Pancreas (tissue), 10 donors: Measurements from ENCODE around the gene RAD51B. TPM values are rescaled to one million over a fixed set of nuclear protein-coding genes. Genes with fewer than 3 reads are reported as not detected.
A peak's percentile ranks its signal among the peaks of the same experiment; 100 is the strongest.

Experiments used
- ATAC-seq, 4 donors: fragments of 200-7000 bp; cut with Tn5 transposase; one replicate each; pipeline versions ENCODE4 v1.8.0 to v1.9.1; 2020; ENCODE audit warnings: mild to moderate bottlenecking in 4 of 4, moderate library complexity in 4 of 4
- DNase-seq, 6 donors: peaks; one replicate each; pipeline ENCODE4 v3.0.0-alpha.2; 2020
- FAIRE-seq: peaks from 2 replicates; lab custom pipeline; 2012; peaks lifted over from hg19 to GRCh38; lab: Jason Lieb, UNC
- H3K27ac ChIP-seq, 4 donors: fragments of 200-600 bp; sonication (generic); 1 replicate in 3 of 4; 2 replicates in 1 of 4; pipeline versions ENCODE4 v1.5.0 to v1.8.0; 2020
- H3K27me3 ChIP-seq, 4 donors: fragments of 200-600 bp; one replicate each; pipeline ENCODE4 v1.8.0; 2021
- H3K36me3 ChIP-seq, 3 donors: fragments of 200-600 bp; sonication (generic) in 1 of 3; one replicate each; pipeline versions ENCODE4 v1.5.0 to v1.8.0; 2020 to 2021
- H3K4me1 ChIP-seq, 3 donors: fragments of 200-600 bp; one replicate each; pipeline ENCODE4 v1.8.0; 2021
- H3K4me3 ChIP-seq, 4 donors: fragments of 200-600 bp; sonication (generic) in 2 of 4; one replicate each; pipeline versions ENCODE4 v1.5.0 to v1.8.0; 2020 to 2021
- H3K9me3 ChIP-seq, 4 donors: fragments of 200-600 bp; one replicate each; pipeline ENCODE4 v1.8.0; 2021
- CTCF ChIP-seq, 4 donors: fragments of 200-600 bp; sonication (generic) in 3 of 4; IDR thresholded peaks; one replicate each; pipeline versions ENCODE4 v1.5.0 to v1.8.0; 2021; ENCODE audit warnings: antibody characterized with exemption in 4 of 4
- WGBS, 2 donors: extraction: QIAGEN DNeasy Blood & Tissue Kit; methylation state at CpG; one replicate each; pipeline ENCODE4 v1.1.7; 2013; 5-methylcytosine and 5-hydroxymethylcytosine counted together
- intact Hi-C, 3 donors: fragments of 100-400 bp; cut with DNase I; formaldehyde crosslinking; loops; one replicate each; pipeline versions ENCODE4 v1.11.1 to v1.14.2; 2022
- polyA plus RNA-seq, 2 donors: library from polyadenylated mRNA; stranded (reverse); fragments of 200-250 nt; gene quantifications; one replicate each; pipeline ENCODE4 v1.2.3, GENCODE V29; 2013
- total RNA-seq, 6 donors: library from RNA; stranded (reverse); fragmentation: NEBNext Ultra II Directional in 4 of 6; extraction: Animal tissue kit (Norgen Biotek cat#: 25700) in 4 of 6; gene quantifications; one replicate each; pipeline versions ENCODE4 v1.2.1 to v1.2.4, GENCODE V29; 2021 to 2023
- donor health status: healthy with polysubstance abuse.
- donor health status: DM: no; HTN: no; CAD: no; lungs with moderate emphysema.
- donor health status: DM: no; HTN: no; CAD: no.
- donor health status: control.
- donor health status: control.
- donor health status: Bipolar disorder and iron deficiency.
- donor health status: DM: yes; HTN: yes; CAD: no.
- donor health status: DM: no; HTN: no; CAD: no.
- donor health status: DM: no; HTN: no; CAD: no.
- donor health status: DM: yes; HTN: yes; CAD: no.

RAD51B gene
- total and polyA plus RNA-seq, 8 donors = 1.1 to 17.3 (median 5.8) TPM

GRCh38 chr14:67800743-67801142, 18.8 kb upstream of the RAD51B start:
- DNase-seq (no peak), FAIRE-seq (no peak), ATAC-seq (no peak)
- peaks cover 9 to 67% (median 18%) of the 10 kb centered on the region in 3 donors for H3K36me3 ChIP-seq
- H3K4me3 ChIP-seq = no peak overlapping the region
- TF ChIP-seq CTCF (IDR thresholded peaks at IDR 0.05) = no peak
- WGBS, 2 donors = 94 to 97% methylated on average over 4 of the region's 4 CpGs
- no peaks in the 10 kb centered on the region for H3K4me1 ChIP-seq
- intact Hi-C loops = no loop called here
- H3K27ac ChIP-seq = no peak overlapping the region
- H3K9me3 ChIP-seq = no peaks in the 10 kb centered on the region
- no peaks in the 10 kb centered on the region for H3K27me3 ChIP-seq

GRCh38 chr14:67806246-67806645, 13.3 kb upstream of the RAD51B start:
- no peaks in the 10 kb centered on the region for H3K4me1 ChIP-seq
- H3K9me3 ChIP-seq = no peaks in the 10 kb centered on the region
- peaks cover 13 to 60% (median 34%) of the 10 kb centered on the region in 3 donors for H3K36me3 ChIP-seq
- H3K27me3 ChIP-seq = no peaks in the 10 kb centered on the region
- no peak for ATAC-seq
- no peak overlapping the region for H3K4me3 ChIP-seq
- DNase-seq = no peak
- no peak overlapping the region for H3K27ac ChIP-seq
- no peak for FAIRE-seq
- no peak for TF ChIP-seq CTCF (IDR thresholded peaks at IDR 0.05)
- WGBS, 2 donors = 79 to 84% methylated on average over 3 of the region's 3 CpGs
- intact Hi-C loops = no loop called here

GRCh38 chr14:67814821-67815220, 4.8 kb upstream of the RAD51B start:
- no peak for FAIRE-seq
- H3K36me3 ChIP-seq = no peaks in the 10 kb centered on the region
- intact Hi-C loops = no loop called here
- ATAC-seq = no peak
- DNase-seq = no peak
- no peak overlapping the region for H3K4me3 ChIP-seq
- H3K27ac ChIP-seq = no peak overlapping the region
- no peaks in the 10 kb centered on the region for H3K27me3 ChIP-seq
- H3K4me1 ChIP-seq = peaks cover 0 to 20% (median 7%) of the 10 kb centered on the region in 3 donors
- TF ChIP-seq CTCF (IDR thresholded peaks at IDR 0.05) = no peak
- WGBS, 2 donors = 60 to 69% methylated on average over 2 of the region's 2 CpGs
- no peaks in the 10 kb centered on the region for H3K9me3 ChIP-seq

GRCh38 chr14:67815573-67816225, 3.9 kb upstream of the RAD51B start:
- TF ChIP-seq CTCF (IDR thresholded peaks at IDR 0.05) = no peak
- ATAC-seq (no peak), DNase-seq (no peak), FAIRE-seq (no peak)
- WGBS, 2 donors = 2 to 4% methylated on average over 14 of the region's 14 CpGs
- Histone ChIP-seq H3K36me3 (no peaks in the 10 kb centered on the region), H3K9me3 (no peaks in the 10 kb centered on the region), H3K4me3 (peak overlapping the region; percentile 55 to 85 (median 72)), H3K27me3 (no peaks in the 10 kb centered on the region), H3K4me1 (peaks cover 0 to 24% (median 7%) of the 10 kb centered on the region in 3 donors), H3K27ac (peak overlapping the region; percentile 51 to 90 (median 83))
- intact Hi-C loops = no loop called here

GRCh38 chr14:67816326-67817002, 3.1 kb upstream of the RAD51B start, which contains the start of gene ZFYVE26:
Gene ZFYVE26 (minus strand): TSS chr14:67816590. CDS start chr14:67815963, 627 bp downstream.
- Histone ChIP-seq H3K9me3 (no peaks in the 10 kb centered on the region), H3K27ac (peak within 1 kb of the TSS; percentile 51 to 90 (median 83)), H3K4me3 (peak within 1 kb of the TSS; percentile 55 to 85 (median 72)), H3K36me3 (no peaks in the 10 kb centered on the region), H3K4me1 (peaks cover 0 to 25% (median 7%) of the 10 kb centered on the region in 3 donors), H3K27me3 (no peaks in the 10 kb centered on the region)
- intact Hi-C loops = no loop called here
- FAIRE-seq = peak; percentile 80
- 0% methylated on average over 26 of the region's 26 CpGs for WGBS, 2 donors
- no peak for TF ChIP-seq CTCF (IDR thresholded peaks at IDR 0.05)
- DNase-seq = peak; percentile 85 to 96 (median 92)
- peak; percentile 85 to 93 (median 89) for ATAC-seq
